ENCODE measurements around the gene DOCK4.

Gene DOCK4

DNA sequence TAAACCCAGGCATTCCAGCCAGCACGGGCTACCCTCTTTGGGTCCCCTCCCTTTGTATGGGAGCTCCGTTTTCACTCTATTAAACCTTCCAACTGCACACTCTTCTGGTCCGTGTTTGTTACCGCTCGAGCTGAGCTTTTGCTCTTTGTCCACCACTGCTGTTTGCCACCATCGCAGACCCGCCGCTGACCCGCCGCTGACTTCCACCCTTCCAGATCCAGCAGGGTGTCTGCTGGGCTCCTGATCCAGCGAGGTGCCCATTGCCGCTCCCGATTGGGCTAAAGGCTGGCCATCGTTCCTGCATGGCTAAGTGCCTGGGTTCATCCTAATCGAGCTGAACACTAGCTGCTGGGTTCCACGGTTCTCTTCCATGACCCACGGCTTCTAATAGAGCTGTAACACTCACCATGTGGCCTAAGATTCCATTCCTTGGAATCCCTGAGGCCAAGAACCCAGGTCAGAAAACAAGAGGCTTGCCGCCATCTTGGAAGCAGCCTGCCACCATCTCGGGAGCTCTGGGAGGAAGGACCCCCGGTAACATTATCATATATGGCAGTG lies 14.8 kb upstream of the DOCK4 start:
- no peak for DNase-seq

DNA sequence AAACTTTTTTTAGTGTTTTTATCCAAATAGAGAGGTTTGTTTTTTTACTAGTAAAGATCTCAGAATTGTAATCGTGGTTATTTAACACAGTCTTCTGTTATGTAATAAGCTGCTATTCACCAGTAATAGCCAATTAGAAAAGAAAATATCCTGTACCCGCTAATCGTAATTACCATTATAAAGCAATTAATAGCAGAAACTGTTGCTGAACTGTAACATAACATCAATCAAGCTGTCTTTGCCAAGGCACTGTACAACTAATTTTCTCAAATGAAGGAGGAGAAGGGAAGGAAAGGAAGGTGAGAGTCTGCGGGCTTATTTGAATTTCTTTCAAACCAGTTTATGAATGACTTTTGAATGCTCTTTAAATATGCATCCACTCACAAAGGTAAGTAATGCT lies 9.6 kb upstream of the DOCK4 start:
- no peak for DNase-seq

DNA sequence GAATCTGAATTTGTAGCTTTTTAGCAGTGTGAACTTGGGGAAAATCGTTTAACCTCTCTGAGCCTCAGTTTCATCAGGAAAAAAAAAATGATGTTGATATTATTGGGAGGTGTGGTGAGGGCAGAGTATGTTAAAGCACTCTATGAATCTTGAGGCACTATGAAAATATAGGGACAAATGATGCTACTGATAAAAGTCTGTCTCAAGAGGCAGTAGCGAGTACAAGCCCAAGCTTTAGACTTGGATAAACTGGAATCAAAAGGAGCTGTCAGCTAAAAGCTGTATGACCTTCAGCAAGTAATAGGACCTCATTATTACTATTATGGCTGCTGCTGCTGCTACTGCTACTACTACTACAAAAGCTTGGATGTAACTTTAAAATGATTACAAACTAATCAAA lies 8.7 kb upstream of the DOCK4 start:
- DNase-seq, result no peak

DNA sequence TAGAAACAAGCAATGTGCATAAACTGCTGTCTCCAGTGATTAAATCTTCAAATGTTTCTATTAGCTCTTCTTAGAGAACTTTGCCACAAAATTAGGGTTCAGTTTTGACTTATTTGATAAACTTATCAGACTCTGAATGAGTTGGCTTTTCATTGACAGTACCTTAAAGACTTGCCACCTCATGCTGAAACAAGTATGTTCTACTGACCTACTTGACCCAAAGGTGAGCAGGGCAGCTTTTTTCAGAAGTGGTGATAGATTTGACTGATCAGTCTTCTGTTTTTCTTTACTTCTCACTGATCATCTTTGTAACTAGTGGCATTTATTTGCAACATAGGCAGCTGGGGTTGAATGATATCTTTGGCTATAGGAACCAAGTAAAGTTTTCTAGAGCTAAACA lies 8.1 kb upstream of the DOCK4 start:
- no peak for DNase-seq

DNA sequence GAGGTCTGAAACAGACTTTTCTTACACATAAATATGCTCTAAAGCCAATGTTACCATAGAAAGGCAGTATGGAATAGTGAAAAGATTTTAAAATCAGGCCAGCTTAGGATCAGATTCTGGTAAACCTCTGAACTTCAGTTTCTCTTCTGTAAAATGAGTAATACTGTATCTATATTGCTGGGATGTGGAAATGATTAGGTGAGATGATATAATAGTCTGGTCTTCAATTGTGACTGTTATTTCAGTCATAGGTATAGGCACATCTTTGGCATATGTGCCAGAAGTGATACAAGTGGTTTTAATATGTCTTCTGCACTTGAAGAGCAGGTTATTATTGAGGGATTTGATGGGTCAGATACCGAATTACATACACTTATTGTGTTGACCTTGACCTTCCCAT lies 7.5 kb upstream of the DOCK4 start:
- no peak for DNase-seq

DNA sequence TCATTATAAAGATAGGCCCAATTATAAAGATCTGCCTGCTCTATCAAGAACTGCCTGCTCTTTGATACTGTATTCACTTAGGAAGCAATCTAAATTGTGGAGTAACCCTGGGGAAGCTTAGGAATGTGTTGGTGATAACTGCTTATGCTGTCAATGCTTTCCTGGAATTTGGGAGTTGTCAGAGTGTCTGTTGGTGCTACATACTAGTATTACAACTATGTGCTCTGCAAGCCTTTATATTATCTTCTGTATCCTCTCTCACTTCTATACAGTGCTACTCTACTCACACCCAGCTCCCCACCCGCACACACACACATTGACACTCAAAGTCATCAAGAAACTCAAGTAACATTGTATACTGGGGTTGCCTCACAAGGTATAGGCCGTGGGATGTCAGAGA lies 6.4 kb upstream of the DOCK4 start:
- DNase-seq, result no peak

DNA sequence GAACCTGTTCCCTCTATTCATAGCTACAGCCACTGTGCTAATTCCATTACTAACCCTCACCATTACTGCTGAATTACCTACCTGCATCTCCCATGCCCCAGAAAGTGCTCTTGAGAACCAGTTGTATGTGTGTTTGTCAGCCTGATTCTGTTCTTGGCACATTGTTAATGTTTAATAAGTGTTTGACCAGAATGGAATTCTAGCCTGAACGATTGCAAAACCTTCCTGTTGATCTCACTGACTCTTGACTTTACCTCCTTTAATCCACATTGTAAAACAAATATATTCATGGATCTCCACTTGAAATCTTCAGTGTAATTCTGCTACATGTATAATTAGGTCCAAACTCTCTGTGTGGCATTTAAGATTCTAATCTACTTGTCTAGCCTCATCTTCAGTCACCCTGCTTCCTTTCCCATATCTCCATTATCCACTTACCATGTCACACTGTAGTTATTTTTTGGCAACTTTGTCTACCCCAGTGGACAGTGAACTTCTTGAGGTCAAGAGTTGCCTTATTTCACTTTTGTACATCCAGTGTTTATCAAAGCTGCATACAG lies 5.2 kb upstream of the DOCK4 start:
- DNase-seq, result no peak

DNA sequence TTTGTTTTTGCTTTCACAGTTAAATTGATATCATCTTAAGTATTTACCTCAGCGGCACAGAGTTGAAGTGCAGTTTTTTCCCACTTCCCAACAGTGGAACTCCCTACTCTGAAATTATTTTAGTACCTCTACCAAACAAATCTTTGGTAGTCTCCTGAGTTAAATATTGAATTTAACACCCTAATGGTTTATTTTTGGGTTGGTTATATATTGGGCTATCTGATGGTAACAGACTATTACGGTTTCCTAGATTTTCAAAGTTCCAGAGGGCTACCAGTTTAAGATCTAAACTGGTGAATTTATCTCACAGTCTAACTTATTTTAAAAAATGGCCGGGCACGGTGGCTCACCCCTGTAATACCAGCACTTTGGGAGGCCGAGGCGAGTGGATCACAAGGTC lies 1.6 kb upstream of the DOCK4 start:
- no peak for DNase-seq

DNA sequence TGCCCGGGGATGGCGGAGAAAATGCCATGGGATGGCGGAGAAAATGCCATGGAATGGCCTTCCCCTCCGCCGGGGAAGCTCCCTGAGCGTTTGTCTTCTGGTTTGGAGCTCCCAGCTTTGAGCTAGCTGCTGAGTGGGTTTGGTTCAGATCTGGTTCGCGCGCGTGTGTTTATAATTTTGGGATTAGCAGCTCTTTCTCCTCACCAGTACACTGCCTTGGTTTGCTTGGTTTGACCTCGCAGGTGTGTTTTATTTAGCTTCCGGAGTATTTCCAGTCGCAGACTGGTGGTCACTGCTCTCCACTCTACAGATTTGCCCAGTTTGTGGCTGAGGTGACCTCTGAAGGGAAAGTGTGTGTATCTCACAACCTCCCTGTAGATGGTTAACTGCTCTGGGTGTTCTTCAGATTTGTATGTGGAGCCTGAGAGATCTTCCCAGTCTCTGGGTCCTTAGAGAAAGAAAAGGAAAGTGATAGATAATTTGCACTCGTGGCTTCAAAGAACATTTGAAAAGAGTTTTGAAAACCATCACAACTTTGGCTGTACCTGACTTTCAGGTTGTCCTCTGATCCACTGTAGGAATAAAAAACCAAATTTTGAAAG lies 893 bp upstream of the DOCK4 start:
- no peak for DNase-seq

DNA sequence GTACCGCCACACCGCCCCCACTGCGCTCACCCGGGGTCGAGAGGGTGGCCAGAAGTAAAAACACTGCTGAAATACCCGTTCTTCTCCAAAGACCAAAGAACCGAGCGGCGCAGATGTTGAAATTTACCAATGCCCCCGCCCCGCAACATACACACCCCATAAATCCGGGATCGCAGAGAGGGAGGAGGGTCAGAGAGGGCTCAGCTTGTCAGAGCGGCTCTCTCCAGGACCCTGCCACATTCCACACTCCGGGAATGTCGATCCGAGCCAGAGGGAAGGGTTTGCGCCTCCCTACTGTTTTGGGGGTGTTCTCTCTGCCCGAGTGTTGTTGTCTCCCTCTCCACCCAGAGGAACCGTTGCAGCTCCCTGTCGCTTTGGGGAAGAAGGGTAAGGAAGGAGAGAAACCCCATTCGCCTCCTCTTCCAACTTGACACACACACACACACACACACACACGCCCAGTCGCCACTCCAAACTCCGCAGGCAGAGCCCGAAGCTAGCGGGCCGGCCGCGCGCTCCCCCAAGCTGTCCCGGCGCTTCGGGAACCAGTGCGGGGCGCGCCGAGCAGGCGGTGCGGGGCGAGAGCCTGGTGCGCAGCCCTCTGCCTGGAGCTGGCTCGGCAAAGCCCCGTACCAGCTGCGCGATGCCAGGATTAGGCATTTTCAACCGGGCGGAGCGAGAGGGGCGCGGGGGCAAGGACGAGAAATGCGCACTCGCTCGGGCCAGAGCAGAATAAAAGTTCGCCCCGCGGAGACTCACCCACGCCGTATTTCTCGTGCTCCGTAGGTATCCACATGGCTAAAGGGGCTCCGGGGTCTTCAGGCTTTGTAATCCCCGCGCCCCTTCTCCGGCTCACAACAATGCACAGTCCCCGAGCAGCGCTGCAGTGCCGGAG lies 609 bp downstream of the DOCK4 start:
- peak; percentile 40 for DNase-seq

DNA sequence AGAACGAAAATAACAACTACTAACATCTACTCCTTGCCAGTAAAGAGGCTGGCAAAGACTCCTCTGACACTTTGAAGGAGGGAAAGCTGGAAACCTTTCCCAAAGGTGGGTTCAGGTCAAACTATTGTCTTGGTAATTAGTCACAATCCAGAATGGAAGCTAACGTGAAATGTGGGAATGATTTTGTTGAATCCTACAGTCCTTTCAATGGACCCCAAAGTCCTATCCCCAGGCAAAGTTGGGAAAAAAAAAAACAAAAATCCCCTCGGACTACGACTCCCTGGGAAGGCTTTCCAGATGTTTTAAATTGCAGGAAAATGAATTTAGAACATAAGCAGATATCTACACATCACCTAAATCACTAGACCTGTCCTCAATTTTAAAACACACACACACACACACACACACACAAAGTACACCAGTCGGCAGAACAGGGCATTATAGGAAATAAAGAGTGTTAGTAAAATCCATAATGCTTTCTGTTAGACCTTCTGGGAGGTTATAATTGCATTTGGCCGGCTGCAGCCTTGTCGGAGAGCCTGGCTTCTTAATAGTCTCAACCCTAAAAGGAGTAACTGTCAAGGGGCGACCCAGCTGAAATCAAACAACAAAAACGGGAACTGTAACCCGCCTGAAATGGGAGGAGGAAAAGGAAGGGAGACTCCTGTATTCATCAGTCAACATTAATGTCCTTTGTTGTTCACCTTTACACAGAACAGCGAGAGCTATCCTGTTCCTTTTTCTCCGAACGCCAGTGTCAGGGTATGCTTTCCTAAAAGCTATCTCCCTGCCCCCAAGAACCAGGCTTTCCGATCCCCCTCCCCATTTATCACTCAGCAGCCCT lies 1.5 kb downstream of the DOCK4 start:
- DNase-seq, result peak; percentile 25

DNA sequence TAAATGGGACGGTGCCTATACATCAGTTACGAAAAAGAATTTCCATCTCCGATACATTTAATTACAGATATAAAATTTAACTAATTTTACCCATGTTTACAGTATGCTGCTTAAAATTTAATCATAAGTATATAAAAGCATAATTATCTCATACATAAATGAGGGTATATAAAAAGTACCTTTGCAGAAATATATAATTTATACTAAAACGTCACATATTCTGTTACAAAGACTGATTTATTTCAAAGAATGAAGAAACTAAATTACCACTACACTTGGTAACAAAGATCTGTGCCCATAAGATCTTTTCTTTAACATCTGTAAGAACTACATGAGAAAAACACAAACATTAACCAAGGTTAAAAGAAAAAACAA lies 2.8 kb downstream of the DOCK4 start:
- DNase-seq, result no peak

DNA sequence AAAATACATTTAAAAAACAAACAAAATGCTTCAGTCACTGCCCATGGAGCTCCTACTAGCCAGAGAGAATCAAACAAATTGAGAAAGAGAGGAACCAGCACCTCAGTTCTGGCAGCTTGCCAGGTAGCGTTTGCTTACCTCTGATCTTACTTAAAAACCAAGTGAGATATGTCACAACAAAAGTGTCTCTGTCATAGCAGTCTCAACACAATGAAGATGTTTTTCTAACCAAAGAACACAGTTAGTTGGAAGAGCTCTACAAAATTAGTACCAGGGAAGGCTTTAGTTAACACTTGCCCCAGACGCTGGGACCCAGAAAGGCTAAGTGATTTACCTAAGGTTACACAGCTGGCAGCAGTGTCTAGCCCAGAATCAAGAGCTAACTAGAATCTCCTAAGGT lies 3.4 kb downstream of the DOCK4 start:
- DNase-seq, result peak; percentile 9

DNA sequence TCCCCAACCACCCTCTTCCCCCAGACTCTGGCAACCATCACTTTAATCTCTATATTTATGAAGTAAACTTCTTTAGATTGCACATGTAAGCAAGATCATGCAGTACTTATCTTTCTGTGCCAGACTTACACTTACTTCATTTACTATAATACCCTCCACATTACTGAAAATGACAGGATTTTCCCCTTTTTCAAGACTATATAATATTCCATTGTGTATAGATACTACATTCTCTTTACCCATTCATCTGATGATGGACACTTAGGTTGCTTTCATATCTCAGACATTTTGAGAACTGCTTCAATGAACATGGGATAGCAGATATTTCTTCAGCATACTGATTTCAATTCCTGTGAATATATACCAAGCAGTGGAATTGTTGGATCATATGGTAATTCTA lies 4.4 kb downstream of the DOCK4 start:
- no peak for DNase-seq

DNA sequence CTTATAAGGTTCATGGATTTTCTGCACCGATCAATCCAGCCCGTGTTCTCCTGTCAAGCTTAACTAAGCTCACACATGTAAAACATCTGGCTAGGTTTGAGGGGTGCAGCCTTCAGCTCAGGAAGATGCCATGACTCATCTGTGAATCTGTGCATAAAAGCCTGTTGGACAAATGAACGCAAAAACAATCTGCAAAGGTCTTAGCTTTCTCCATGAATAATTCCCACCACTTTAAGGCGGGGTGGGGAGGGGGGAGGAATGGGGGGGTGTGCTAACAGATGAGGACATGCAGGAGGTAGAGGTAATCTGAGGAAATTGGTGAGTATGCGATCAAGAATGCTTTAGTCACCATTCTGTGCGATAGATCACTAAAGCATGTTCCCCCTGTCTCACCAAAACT lies 4.8 kb downstream of the DOCK4 start:
- DNase-seq, result no peak

DNA sequence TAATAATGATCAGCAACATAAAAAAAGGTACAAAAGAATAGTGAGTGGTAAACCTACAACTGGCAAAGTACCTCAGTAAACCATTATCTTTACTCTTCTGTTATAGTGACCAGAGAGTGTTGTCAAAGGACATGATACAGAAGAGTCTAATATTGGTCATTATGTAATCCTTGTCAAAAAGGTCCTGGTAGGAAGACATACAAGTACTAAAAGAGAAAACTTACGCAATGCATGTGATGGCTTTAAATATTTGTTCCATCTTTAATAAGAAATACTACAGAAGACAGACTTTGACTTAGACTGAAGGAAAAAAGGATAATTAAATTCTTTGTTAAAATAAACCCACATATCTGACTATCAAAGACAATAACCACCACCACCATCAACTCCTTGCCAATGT lies 6.5 kb downstream of the DOCK4 start:
- DNase-seq, result no peak

DNA sequence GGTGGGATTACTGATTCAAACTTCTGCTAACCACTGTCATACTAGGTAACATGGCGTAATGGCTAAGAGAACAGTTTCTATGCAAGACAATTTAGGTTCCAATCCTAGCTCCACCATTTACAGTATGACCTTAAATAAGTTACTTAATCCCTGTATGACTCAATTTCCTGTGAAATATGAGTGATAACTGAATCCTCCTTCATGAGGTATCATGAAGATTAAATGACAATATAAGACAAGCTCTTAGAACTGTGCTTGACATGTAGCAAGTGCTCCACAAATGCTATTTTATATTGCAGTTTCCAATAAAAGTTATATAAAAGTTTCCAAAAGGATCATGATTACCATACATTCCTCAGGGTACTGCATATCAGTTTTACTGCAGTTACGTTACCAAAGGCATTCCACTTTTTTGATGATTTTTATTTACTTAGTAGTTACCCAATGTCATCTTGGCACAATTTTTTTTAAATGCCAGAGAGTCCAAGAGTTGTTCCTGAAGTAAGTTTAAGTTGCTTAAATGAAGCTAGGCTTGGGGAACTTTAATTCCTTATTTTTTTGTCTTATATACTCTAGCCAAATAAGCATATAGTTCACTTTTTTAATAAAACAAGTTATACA lies 7.1 kb downstream of the DOCK4 start:
- no peak for DNase-seq

DNA sequence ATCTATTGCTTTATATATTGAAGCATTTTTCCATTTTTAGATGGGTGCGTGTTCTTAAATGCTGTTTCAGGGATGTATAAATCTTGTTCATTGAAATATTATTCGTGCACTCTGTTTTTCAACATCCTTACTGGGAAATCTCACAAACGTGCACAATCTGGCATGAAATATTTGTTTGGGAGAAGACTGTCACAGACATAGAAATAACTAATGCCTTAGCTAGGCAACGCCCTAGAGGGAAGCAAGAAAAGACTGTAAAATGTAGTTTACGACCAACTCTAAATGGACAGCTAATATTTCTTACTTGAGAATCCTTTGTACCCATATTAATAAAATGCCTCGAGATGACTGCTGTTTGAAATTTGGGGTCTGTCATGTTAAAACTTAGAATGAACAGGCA lies 8.9 kb downstream of the DOCK4 start:
- DNase-seq, result no peak

DNA sequence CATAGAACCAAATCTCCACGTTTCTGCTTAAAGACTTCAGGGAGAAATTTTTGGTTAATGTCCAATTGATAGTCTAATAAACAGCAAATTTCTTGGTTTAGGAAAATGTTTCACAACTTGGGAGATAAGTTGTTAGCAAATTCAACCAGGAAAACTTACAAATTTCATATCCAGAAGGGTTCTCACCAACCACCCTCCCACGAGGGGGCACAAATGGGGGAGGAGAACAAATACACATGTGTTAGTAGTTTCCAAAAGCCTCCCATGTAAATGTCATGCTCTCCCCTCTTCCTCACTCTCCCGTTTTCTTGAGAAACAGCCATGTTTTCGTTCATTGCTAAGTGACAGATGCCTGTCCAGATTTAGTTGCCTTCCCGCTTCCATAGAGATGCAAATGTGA lies 10.5 kb downstream of the DOCK4 start:
- DNase-seq, result no peak

DNA sequence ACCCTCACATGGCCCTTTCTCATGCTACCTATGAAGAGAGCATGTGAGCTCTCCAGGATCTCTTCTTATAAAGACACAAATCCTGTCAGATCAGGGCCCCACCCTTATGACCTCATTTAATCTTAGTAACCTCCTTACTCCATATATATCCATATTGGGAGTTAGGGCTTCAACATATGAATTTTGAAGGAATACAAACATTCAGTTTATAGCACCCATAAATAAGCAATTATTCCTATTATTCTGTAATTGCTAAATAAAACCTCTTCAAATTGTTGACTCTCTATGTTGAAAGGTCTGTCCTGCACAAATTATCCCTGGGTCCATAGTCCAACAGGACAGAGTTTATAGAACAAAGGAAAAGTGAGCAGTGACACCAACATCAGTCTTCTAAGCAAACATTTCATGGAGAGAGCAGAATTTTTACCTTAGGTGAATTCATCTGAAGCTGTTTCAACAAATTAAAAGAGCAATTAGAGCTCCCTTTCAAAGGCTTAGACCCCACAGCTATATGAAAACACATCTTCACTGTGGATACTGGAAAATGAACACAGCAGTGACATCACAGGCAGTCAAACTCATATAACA lies 12.2 kb downstream of the DOCK4 start:
- no peak for DNase-seq

DNA sequence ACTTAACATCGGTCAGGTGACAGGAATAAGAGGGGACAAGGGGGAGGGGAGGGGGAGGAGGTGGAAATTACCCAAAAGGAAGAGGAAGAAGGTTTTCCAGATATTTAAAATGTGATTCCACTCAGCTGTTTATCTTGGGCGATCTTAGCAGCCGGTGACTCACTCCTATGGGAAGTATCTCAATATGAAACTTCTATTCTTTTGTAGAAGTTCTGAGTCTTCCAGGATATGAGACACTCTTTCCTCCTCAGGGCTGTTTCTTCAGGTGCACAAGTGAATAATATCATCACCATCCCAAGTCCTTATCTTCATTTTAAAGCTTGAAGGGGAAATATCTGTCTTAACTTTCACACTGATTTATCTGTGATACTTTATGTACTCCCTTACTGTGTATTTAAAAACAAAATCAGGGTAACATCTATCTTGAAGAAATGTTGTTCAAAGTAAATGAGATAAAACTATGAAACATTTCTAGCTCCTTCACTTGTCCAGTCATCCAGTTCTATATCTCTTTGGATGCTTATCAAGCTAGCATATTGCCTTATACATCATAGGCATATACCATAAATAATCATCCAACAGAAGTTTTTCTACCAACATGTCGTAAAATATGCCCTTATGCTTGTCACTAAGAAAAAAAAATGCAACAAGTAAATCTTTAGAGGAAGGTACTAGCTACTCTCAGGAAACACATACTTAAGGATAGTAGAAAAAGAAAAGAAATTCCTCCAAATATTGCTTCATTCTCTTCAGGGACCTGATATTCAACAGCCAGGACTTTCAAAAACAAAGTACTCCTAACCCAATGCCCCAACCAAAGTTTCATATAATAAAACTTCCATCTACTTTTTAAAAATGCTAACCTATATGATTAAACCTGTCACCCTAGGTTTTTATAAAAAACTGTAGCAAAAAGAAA lies 13.7 kb downstream of the DOCK4 start:
- no peak for DNase-seq
